GM12878 (cell line): Measurements from ENCODE around the gene NOS2. TPM values are rescaled to one million over a fixed set of nuclear protein-coding genes. Genes with fewer than 3 reads are reported as not detected.

Source experiments
- ATAC-seq: fragments of 200-7000 bp; cut with Tn5 transposase; 3 replicates; pipeline ENCODE4 v1.9.1; 2020; ENCODE audit warnings: mild to moderate bottlenecking, moderate library complexity
- BruUV-seq: library from RNA; stranded (reverse); fragments of 400-500 nt; replicated peaks from 2 replicates; lab custom pipeline; 2021; lab: Mats Ljungman, UMichigan
- CTCF ChIA-PET: fragments of 300-600 bp; sonication (Branson Sonifier 250); formaldehyde crosslinking; extraction: SDS; loops from one replicate; lab custom pipeline; 2021; ENCODE audit warnings: inconsistent platforms; lab: Yijun Ruan, JAX
- POLR2A ChIA-PET: fragments of 350-600 bp; formaldehyde crosslinking; extraction: SDS; loops from one replicate; lab custom pipeline; 2021; ENCODE audit warnings: inconsistent platforms; lab: Charles Lee
- RAD21 ChIA-PET: fragments of 300-600 bp; sonication (Branson Sonifier 250); formaldehyde crosslinking; loops from one replicate; lab custom pipeline; 2023; ENCODE audit warnings: antibody characterized with exemption; ENCODE audit not compliant: unreplicated experiment; lab: Charles Lee
- SMC1A ChIA-PET: fragments of 300-600 bp; sonication (Branson Sonifier 250); formaldehyde crosslinking; loops from one replicate; lab custom pipeline; 2023; ENCODE audit not compliant: unreplicated experiment, uncharacterized antibody; lab: Charles Lee
- DNase-seq: peaks from one replicate; pipeline ENCODE4 v3.0.0-alpha.2; 2011; ENCODE audit warnings: low read depth, low spot score
- FAIRE-seq: peaks from 3 replicates; lab custom pipeline; 2011; peaks lifted over from hg19 to GRCh38; lab: Jason Lieb, UNC
- H2AFZ ChIP-seq: 2 replicates; pipeline ENCODE4 v1.6.0; 2011; ENCODE audit warnings: low read depth, low read length, control low read depth; ENCODE audit not compliant: control insufficient read depth
- H3K27ac ChIP-seq: 2 replicates; pipeline ENCODE4 v1.5.1; 2011; ENCODE audit warnings: control low read depth; ENCODE audit not compliant: control insufficient read depth, insufficient read depth
- H3K27me3 ChIP-seq, 2 experiments: replicated peaks in 1 of 2; 2 replicates each; pipeline versions ENCODE4 v1.6.0 to v1.6.1; 2011; ENCODE audit warnings: low read length in 1 of 2; ENCODE audit not compliant: control insufficient read depth in 2 of 2, insufficient read depth in 2 of 2
- H3K36me3 ChIP-seq, 2 experiments: 2 replicates each; pipeline ENCODE4 v1.5.1; 2011; ENCODE audit warnings: low read length in 1 of 2; ENCODE audit not compliant: control insufficient read depth in 2 of 2, insufficient read depth in 2 of 2
- H3K4me1 ChIP-seq: 2 replicates; pipeline ENCODE4 v1.6.1; 2011; ENCODE audit warnings: mild to moderate bottlenecking, low read length, moderate library complexity, mixed read lengths; ENCODE audit not compliant: control insufficient read depth, insufficient read depth
- H3K4me2 ChIP-seq: 2 replicates; pipeline ENCODE4 v1.6.0; 2011; ENCODE audit warnings: control low read depth; ENCODE audit not compliant: control insufficient read depth, insufficient read depth
- H3K4me3 ChIP-seq: fragments of 200-600 bp; sonication (generic); 2 replicates; pipeline ENCODE4 v1.5.1; 2016
- H3K79me2 ChIP-seq: 2 replicates; pipeline ENCODE4 v1.6.0; 2011; ENCODE audit warnings: low read length; ENCODE audit not compliant: control insufficient read depth, insufficient read depth
- H3K9ac ChIP-seq: 2 replicates; pipeline ENCODE4 v1.8.0; 2011; ENCODE audit warnings: low read length, control low read depth, mixed read lengths; ENCODE audit not compliant: control insufficient read depth, insufficient read depth
- H3K9me3 ChIP-seq: replicated peaks from 3 replicates; pipeline ENCODE4 v1.5.1; 2011; ENCODE audit warnings: mild to moderate bottlenecking, low read length; ENCODE audit not compliant: control insufficient read depth, insufficient read depth
- H4K20me1 ChIP-seq: 2 replicates; pipeline ENCODE4 v1.6.0; 2011; ENCODE audit not compliant: control insufficient read depth, insufficient read depth
- POLR2AphosphoS2 ChIP-seq: IDR thresholded peaks from 2 replicates; pipeline ENCODE4 v1.6.1; 2011; ENCODE audit warnings: low read depth, mild to moderate bottlenecking, low read length, improper control_type of control experiment, moderate library complexity
- RFX5 ChIP-seq: IDR thresholded peaks from 2 replicates; pipeline ENCODE4 v1.6.1; 2011; ENCODE audit warnings: low read depth, low read length, improper control_type of control experiment
- SMAD1 ChIP-seq: fragments of 450-650 bp; IDR thresholded peaks from 2 replicates; pipeline ENCODE4 v1.6.1; 2018; ENCODE audit warnings: mild to moderate bottlenecking, low read depth; ENCODE audit not compliant: partially characterized antibody
- TAF1 ChIP-seq: IDR thresholded peaks from 2 replicates; pipeline ENCODE4 v1.6.1; 2011; ENCODE audit warnings: mild to moderate bottlenecking, low read depth, low read length, borderline replicate concordance
- ZNF384 ChIP-seq: IDR thresholded peaks from 2 replicates; pipeline ENCODE4 v1.6.1; 2012; ENCODE audit warnings: low read depth, mild to moderate bottlenecking, low read length, improper control_type of control experiment, borderline replicate concordance
- WGBS: methylation state at CpG from one replicate; pipeline ENCODE4 v1.1.6; 2016; ENCODE audit warnings: low lambda C conversion rate; ENCODE audit not compliant: insufficient replicate concordance, insufficient coverage; ENCODE audit errors: missing lambda C conversion rate; 5-methylcytosine and 5-hydroxymethylcytosine counted together
- in situ Hi-C: fragments of 300-500 bp; cut with MboI; formaldehyde crosslinking; loops from 9 replicates; pipeline ENCODE4 v1.14.3; 2018; ENCODE audit warnings: mixed read lengths
- intact Hi-C: fragments of 100-400 bp; cut with micrococcal nuclease; formaldehyde crosslinking; loops from one replicate; pipeline ENCODE4 v1.14.2; 2022; ENCODE audit not compliant: unreplicated experiment
- polyA plus RNA-seq, 11 experiments: library from polyadenylated mRNA; depleted of rRNA in 4 of 11; unstranded in 6 of 11; stranded (reverse) in 5 of 11; fragments of >200 nt; fragmentation: Nextera tagmentation in 4 of 11; fragmentation: Illumina TruSeq in 1 of 11; extraction: Ambion mirVana in 4 of 11; extraction: Trizol in 1 of 11; gene quantifications; 1 replicate in 1 of 11; 2 replicates in 10 of 11; pipeline versions ENCODE4 v1.2.1 to v1.2.3, GENCODE V29; 2011 to 2016; ENCODE audit warnings: inconsistent platforms in 2 of 11, missing spikeins in 2 of 11, low read depth in 1 of 11
- total RNA-seq, 4 experiments: library from RNA; depleted of rRNA in 3 of 4; stranded (reverse); fragments of >200 nt in 3 of 4; fragmentation: Illumina TruSeq in 1 of 4; extraction: Trizol in 1 of 4; gene quantifications; 2 replicates each; pipeline versions ENCODE4 v1.2.1 to v1.2.3, GENCODE V29; 2013 to 2021
- TF ChIP-seq, protein P1 (sequence below): IDR thresholded peaks from 2 replicates; pipeline ENCODE4 v1.6.1; 2012; ENCODE audit warnings: low read depth, low read length, improper control_type of control experiment
- TF ChIP-seq, protein P2 (sequence below): fragments of 450-650 bp; IDR thresholded peaks from 2 replicates; pipeline ENCODE4 v1.6.1; 2017; ENCODE audit warnings: mild to moderate bottlenecking, moderate library complexity
- TF ChIP-seq, protein P3 (sequence below): fragments of 450-650 bp; IDR thresholded peaks from 2 replicates; pipeline ENCODE4 v1.6.1; 2017; ENCODE audit warnings: borderline replicate concordance

The NOS2 gene
- total and polyA plus RNA-seq, 10 of the 15 experiments (the other 5 are each of a cell fraction or from before 2014, with no cell fraction given), result 0.01 to 0.05 (median 0.01) TPM; not detected in 7

DNA sequence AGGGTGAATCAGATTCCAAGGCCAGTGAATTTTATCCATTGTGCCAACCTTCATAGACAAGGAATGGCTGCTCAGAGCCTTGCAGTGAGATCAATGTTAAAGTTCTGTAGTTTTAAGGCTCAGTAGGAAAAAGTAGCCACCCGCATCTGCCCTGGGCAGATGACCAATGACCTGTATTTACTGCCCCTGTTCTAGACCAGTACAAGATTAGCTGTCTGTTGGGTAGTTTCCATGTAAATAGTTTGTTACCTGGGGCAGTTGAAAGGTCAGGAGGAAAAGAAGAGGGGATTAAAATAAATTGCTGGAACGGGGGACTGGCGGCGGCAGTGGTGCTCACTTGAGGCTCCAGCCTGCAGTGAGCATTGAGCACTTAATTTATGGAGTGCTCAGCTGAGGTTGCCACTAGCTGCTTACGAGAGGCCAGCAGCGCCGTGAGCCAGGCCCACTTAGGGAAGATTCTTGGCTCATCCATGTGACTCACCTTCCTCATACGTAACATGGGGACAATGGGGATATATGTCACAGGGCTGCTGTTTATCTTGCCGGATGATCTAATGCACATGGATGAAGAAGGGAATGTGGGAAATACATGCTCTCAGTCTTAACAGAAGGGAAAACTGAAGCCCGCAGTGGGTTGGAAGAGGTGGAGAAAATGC lies 10.7 kb upstream of the NOS2 start:
- no peaks in the 10 kb centered on the region for H3K36me3 ChIP-seq
- H3K4me3 ChIP-seq, result no peak overlapping the region
- no peak for ATAC-seq
- H2AFZ ChIP-seq, result peak overlapping the region; percentile 77
- intact Hi-C loops, result no loop called here
- TF ChIP-seq POLR2AphosphoS2, result no peak
- TF ChIP-seq, protein P1, sequence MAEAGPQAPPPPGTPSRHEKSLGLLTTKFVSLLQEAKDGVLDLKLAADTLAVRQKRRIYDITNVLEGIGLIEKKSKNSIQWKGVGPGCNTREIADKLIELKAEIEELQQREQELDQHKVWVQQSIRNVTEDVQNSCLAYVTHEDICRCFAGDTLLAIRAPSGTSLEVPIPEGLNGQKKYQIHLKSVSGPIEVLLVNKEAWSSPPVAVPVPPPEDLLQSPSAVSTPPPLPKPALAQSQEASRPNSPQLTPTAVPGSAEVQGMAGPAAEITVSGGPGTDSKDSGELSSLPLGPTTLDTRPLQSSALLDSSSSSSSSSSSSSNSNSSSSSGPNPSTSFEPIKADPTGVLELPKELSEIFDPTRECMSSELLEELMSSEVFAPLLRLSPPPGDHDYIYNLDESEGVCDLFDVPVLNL, result no peak
- TF ChIP-seq, protein P2, sequence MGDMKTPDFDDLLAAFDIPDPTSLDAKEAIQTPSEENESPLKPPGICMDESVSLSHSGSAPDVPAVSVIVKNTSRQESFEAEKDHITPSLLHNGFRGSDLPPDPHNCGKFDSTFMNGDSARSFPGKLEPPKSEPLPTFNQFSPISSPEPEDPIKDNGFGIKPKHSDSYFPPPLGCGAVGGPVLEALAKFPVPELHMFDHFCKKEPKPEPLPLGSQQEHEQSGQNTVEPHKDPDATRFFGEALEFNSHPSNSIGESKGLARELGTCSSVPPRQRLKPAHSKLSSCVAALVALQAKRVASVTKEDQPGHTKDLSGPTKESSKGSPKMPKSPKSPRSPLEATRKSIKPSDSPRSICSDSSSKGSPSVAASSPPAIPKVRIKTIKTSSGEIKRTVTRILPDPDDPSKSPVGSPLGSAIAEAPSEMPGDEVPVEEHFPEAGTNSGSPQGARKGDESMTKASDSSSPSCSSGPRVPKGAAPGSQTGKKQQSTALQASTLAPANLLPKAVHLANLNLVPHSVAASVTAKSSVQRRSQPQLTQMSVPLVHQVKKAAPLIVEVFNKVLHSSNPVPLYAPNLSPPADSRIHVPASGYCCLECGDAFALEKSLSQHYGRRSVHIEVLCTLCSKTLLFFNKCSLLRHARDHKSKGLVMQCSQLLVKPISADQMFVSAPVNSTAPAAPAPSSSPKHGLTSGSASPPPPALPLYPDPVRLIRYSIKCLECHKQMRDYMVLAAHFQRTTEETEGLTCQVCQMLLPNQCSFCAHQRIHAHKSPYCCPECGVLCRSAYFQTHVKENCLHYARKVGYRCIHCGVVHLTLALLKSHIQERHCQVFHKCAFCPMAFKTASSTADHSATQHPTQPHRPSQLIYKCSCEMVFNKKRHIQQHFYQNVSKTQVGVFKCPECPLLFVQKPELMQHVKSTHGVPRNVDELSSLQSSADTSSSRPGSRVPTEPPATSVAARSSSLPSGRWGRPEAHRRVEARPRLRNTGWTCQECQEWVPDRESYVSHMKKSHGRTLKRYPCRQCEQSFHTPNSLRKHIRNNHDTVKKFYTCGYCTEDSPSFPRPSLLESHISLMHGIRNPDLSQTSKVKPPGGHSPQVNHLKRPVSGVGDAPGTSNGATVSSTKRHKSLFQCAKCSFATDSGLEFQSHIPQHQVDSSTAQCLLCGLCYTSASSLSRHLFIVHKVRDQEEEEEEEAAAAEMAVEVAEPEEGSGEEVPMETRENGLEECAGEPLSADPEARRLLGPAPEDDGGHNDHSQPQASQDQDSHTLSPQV, result no peak
- TF ChIP-seq, protein P3, sequence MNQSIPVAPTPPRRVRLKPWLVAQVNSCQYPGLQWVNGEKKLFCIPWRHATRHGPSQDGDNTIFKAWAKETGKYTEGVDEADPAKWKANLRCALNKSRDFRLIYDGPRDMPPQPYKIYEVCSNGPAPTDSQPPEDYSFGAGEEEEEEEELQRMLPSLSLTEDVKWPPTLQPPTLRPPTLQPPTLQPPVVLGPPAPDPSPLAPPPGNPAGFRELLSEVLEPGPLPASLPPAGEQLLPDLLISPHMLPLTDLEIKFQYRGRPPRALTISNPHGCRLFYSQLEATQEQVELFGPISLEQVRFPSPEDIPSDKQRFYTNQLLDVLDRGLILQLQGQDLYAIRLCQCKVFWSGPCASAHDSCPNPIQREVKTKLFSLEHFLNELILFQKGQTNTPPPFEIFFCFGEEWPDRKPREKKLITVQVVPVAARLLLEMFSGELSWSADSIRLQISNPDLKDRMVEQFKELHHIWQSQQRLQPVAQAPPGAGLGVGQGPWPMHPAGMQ, result no peak
- TF ChIP-seq TAF1, result no peak
- TF ChIP-seq RFX5, result no peak
- no peak for TF ChIP-seq ZNF384
- TF ChIP-seq SMAD1, result no peak
- no peak for FAIRE-seq
- WGBS, result 89% methylated on average over 10 of the region's 10 CpGs
- peak overlapping the region; percentile 84 for H3K4me2 ChIP-seq
- H3K4me1 ChIP-seq, result peaks cover 50% of the 10 kb centered on the region
- POLR2A ChIA-PET, result interaction anchor here (1.0 kb wide), 1 partner anchor 74 kb away, joined by 4 read pairs; no protein-coding TSS in a partner anchor
- DNase-seq, result no peak
- H3K27me3 ChIP-seq, result no peaks in the 10 kb centered on the region
- peak overlapping the region; percentile 56 for H3K9ac ChIP-seq
- no peaks in the 10 kb centered on the region; the same call in 1 of the 3 replicates for H3K9me3 ChIP-seq
- in situ Hi-C loops, result no loop called here
- no peaks in the 10 kb centered on the region for H4K20me1 ChIP-seq
- CTCF ChIA-PET, result interaction anchor here (1.1 to 20.6 kb wide), 4 partner anchors 8 to 82 kb away, joined by 5 to 664 read pairs (median 78); partner anchors contain the start of gene LYRM9
- H3K27ac ChIP-seq, result peak overlapping the region; percentile 94
- SMC1A ChIA-PET, result interaction anchor here (6.6 to 11.7 kb wide), 2 partner anchors 47 to 76 kb away, joined by 30 to 457 read pairs; partner anchors contain the start of gene LYRM9
- RAD21 ChIA-PET, result interaction anchor here (7.0 to 10.3 kb wide), 2 partner anchors 71 to 80 kb away, joined by 158 to 439 read pairs; partner anchors contain the start of gene LYRM9
- BruUV-seq, result TSS peak; percentile 74
- H3K79me2 ChIP-seq, result no peaks in the 10 kb centered on the region
